Stimulated activated CD4-positive, alpha-beta T cell treated with anti-CD3 and anti-CD28 coated beads, Interleukin-15, amount 100 ng/mL, for 1 hour (primary cell): ENCODE data around the gene SAMD4A.

Source experiments
- DNase-seq, 2 donors: peaks; one replicate each; pipeline ENCODE4 v3.0.0-alpha.2; 2020; ENCODE audit warnings: low read depth in 1 of 2, low spot score in 1 of 2

SAMD4A gene

DNA sequence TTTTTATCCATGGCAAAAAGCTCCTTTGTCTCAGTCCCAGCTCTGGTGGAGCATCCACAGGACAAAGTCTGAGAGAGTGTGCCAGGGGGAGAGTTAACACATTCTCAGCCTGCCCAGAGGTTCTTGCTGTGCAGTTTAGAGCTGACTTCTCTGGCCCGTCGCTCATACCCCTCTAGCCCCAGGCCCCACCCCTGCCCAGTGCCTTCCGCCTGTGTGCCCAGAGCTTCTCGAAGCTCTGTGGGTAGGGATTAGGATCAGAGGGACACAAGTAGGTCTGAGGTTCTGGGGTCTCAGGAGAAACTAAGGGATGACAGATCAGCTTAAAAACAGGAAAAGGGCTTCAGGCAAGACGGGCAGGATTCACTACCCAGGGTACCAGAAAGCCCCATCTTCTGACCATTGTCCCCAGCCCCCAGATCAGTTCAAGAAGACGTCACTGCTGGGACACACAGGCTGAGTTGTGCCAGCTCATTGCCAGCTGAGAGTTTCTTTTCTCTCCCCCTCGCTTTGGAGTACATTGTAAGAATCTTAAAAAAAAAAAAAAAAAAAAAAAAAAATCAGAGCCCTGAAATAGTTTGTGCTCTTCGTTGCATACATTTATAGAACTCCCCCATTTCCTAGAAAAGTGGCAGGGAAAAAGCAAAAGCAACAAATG is 208.7 kb downstream of the SAMD4A start:
- no peak for DNase-seq

DNA sequence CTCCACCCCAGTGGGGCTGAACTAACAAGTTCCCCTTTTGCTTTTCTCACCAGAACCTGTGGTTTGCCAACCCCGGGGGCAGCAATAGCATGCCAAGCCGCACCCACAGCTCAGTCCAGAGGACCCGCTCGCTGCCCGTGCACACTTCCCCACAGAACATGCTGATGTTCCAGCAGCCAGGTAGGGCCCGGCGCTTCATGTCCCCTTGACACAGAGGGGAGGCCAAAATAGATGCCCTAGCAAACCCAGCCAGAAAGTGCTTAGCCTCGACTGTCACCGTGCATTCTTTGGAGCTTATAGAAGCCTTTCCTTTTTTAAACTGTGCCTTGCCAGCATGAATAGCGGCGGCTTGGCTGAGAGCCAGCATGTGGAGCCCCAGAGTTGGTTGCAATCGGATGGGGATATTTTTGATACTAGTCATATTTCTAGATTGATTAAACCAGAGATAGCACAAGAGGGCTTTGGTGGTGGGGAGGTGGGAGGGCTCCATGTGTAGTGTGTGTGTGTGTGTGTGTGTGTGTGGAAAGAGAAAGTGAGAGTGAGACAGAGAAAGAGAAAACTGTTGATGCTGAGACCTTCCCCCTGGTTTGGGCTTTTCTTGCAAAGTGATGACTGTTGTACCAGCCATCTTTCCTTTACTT is 209.6 kb downstream of the SAMD4A start:
- peak in 1 of 2 donors; percentile 65 for DNase-seq

DNA sequence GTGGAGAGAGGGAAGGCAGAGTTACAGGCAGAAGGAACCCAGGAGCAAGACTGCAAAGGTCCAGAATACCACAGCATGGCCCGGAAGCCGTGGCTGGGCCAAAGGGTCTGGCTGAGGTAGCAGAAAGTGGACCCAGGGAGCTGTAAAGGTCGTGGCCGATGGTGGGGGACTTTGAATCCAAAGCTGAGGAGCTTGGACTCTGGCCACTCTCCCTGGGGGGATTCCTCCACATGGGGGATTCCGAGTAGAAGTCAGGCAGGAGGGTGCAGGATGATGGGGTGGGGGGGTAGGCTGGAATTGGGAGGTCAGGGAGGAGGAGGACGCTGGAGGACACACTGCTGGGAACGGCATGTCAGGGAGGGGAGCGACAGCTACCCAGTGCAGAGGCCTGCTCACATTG is 210.5 kb downstream of the SAMD4A start:
- DNase-seq = no peak

DNA sequence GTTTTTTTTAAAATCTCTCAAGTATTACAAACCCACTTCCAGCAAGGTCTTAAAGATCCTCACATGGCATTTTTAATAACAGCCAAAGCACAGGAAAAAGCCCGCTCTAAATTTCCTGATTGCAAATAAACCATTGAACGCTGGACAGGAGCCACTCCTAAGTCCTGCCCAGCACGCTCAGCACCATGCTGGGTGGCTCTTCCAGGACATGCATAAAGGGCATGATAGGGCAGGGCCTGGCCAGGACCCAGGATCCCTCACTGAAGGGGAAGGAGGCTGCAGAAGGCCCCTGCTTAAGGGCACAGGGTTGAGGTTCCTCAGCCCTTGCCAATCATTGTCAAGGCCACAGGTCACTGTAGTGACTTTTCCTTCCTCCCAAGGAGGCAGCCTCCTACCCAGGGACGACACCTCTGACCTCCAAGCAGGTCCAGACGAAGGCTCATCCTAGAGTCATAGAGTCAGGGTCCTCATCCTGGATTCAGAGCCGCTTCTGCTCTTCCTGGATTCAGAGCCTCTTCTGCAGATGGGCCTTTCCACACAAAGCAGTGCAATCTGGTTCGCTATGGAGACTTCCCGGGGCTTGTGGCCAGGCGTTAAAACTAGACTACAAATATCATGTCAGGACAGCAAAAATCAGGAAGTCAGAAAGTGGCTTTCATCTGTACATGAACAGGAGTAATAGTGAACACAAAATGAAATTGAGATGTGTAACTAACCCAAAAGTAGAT is 211.9 kb downstream of the SAMD4A start:
- no peak for DNase-seq

DNA sequence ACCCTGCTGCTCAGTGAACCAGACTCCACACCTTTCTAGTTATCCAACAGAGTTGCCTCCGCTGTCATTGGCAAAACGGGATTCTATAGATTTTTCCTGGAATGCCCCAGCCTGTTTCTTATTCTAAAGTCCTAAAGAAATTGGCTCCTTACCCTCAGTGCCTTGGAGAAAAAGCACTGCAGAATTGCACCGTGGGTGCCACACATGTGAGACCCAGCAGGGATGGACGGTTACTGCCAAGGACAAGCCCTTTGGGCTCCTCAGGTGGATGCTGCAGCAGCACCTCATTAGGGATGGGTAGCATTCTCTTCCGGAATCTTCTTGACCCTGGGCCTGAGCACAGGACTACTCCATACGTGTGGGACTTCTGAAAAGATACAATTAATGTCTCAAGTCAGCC is 214.2 kb downstream of the SAMD4A start:
- DNase-seq = no peak

DNA sequence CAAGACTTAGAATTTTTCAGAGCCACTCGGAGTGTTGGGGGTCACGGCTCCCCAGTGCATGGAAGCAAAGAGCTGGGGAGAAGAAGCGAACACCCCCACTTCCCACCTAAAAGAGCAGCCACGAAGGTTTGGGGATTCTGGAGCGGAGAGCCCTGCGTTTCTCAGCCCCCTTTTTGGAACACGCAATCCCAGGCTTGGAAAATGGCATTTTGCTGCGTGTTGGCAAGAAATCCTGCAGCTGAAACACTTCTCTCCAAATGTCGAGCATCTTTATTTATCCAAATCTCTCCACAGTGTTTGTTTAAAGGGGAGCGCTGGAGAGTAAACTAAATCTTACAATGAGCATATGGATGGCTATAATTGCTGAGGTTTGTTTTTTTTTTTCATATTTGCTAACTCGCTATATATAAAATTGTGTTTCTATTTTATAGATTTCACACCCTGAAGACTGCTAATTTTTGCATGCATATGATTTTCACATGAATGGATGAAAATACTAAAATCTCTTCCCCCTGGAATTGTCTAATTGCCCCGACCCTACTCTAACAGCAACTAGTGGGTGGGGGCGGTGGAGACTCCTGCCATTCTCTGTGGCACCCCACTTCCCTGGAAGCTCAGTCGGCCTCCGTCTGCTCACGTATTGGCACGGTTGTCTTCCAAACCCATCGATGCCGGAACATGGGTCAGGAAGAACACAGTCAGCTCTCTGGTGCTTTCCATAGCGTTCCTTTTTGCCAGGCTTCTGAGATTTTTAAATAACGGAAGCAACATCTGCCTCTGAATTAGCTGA is 215.2 kb downstream of the SAMD4A start:
- DNase-seq = no peak

DNA sequence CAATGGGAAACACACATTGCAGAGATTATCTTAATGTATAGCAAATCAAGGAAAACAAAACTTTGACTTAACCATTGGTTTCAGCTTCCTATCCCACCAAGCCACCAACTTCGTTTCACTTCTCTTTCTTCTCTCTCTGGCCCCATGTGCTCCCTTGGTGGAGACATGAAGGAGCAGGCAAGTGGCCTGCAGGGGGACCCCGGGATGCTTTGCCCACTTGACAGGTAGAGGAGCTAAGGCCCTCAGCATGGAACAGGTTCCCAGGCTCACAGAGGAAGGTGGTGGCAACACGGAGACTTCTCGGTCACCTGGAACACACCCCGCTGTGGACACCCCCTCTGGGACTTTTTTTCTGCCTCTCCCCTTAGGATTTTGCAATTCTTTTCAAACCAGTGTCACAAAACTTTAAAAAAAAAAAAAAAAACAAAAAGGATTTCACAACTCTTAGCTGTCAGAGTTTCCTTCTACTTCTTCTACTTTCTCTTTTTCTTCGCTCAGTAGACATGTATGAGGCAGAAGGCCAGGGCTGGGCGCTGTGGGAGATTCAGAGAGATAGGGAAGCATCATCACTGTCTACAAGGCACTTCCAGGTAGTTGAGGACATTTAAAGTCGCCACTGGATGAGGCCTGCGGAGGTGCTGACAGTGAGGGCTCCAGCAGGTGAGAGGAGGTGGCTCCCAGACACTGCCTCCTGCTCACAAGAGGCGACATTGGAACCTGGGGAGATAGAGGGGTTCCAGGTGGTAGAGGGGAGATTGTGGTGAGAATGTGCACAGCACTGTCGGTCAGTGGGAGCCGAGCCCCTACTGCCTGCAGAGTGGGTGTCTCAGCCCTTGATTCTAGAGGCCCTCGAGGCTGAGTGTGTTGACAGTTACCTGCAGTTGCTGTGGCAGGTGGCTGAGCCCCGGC is 216.1 kb downstream of the SAMD4A start:
- DNase-seq = no peak

DNA sequence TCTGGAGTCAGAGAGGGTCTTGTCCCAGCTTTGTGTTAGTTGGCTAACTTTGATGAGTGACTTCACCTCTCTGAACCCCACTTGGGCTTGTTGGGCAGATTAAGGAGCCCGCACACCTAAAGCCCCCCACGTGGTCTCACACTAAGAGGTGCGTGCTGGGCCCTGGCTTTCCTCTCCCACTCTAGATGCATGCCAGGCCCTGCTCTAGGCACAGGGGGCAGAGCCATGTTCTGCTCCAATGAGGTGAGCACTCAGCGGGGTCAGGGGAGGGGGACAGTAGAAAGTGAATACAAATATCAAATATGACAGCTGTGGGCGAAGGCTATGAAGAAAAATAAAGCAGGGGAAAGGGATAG is 216.7 kb downstream of the SAMD4A start:
- no peak for DNase-seq

DNA sequence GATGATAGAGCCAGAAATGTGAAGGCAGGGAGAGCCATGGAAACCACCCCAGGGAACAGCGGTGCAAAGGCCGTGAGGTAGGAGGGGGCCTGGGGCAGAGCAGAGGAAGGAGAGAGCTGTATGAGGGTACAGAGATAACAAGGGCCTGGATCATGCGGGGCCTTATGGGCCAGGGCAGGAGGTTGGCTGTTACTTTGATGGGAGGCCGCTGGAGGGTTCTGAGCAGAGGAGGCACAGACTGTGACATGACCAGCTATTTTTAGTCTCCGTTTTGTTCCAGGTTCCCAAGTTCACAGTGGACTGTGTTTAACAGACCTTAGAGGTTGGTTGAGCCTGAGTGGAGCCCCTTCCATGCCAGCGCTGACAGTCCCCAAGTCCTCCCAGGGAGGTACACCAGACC is 217.1 kb downstream of the SAMD4A start:
- no peak for DNase-seq

DNA sequence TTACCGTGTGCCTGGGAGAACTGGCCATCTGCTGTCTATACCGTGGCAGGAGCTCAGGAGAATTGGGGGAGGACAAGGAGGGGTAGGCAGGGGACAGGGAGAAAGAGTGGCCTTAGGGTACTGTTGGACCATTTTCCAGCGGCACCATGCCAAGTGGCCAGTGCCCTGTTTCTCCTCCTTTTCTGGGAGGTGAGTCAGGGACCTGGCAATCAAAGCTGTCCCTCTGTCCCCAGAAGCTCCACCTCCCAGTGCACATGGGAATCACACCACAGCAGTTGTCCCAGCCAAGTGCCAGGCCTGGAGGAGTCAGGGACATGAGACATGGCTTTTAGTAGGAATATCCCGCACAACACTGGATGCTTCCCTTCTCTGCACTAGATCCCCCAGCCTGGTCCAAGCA is 217.7 kb downstream of the SAMD4A start:
- no peak for DNase-seq

DNA sequence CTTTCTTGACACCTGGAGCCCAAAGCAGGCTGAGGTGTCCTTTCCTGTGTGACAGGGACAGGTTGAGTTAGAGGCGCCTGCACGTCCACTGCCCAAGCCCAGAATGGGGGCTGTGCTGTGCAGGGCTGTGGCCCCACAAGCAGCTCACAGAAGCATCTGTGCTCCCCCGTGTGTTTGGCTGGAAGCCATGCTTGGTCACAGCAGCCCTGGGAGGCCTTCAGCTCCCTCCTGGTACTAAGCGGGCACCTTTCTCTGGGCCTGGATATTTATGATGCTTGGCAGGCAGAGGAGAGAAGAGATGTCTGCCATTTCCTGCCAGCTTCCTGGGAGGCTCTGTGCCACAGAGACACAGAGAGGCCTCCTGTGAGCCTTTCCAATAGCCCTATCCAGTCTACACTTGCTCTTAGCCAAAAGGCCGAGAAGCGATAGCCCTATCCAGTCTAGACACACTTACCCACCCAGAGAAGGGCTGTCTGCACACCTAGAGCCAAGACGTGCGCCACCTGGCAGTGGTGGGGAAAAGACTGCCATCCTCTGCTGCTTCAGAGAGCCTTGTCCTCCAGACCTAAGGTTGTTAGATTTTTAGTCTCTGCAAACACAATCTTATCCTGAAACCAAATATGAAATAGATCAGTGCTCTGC is 218.3 kb downstream of the SAMD4A start:
- DNase-seq = no peak

DNA sequence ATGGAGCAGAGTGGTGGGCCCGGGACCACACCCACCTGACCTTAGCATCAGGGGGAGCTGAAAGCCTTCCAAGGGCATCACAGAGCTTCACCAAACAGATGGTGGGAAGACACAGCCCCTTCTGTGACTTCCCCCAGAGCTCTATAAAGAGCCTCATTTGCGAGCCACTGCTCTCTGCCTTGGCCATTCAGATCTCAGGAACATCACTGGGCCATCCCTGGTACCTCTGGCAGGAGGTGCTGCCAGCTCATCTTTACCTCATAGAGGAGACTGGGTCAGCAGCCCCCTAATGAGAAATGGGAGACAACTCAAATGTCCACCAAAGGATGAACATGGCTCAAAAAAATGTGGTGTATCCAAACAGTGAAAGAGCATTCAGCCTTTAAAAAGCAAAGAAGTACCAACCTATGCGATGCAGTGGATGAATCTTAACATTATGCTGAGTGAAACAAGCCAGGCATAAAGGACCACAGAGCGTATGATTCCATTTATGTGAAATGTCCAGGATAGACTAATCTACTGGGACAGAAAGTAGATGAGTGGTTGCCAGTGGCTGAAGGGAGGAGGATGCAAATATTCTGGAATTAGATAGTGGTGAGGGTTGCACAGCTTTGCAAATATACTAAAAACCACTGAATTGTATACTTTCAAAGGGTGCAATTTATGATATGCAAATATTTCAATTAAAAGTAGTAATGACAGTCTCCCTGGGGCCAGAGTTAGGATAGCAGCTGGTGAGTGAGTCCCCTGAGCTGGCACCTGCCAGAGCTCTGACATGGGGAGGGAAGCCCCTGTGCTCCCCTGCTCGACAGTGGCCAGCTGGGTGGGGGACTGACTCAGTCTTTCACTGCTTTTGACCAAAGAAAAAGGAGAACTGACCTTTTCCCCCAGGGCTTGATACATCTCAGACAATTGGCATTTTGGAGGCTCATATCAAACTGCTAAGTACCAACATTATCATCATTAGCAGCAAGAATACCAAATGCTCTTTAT is 219.1 kb downstream of the SAMD4A start:
- DNase-seq = no peak

DNA sequence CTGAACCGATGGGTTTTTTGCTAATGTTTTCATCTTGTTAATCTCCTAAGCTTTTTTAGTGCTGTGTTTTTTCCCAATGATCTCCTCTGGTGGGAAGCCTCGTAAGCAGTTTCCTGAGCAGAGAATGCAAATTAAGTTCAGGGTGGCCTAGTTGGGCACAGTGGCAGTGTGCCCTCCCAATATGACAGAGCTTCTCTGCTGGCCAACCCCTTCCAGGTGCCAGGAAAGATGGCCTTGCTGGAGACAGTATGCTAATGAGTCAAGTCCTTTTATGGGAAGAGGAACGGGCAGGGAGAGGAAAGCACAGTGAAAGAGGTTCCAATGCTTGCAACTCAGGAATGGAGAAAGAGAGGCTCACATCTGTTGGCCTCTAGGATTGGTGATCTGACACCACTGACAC is 219.9 kb downstream of the SAMD4A start:
- no peak for DNase-seq

DNA sequence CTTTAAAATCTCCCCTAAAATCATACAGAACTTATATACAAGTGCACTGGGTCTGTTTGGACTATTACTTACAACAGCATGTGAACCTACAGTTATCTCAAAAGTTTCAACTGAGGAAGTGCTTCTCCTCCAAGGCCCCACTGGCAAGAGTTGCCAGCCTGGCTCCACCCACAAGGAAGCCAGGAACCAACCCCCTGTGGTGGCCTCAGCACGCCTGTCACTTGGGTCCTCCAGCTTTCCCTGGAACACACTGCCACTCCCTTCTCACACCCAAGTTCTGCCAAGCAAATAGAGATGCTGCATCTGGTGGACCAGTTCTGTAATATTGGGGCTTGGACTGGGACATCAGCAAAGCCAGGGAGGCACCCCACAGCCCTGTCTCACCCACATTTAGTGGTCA is 220.3 kb downstream of the SAMD4A start:
- DNase-seq = no peak

DNA sequence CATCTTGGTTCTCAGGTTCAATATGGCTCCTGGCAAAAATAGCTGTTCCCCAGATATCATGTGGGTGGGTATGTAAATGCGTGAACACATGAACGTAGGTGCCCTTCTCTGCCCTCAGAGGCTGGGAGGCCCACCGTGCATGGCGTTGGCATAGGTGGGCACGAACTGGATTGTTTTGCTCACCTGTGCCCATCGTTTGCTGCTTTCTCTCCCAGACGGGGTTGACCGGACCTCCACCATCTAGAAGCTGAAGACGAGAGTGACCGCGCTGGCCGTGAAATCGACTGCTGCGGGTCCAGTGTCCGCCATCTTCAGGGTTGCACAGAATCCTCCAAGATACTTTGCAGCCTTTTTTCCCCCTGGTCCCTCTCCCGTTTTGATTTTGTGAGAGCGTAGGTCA is 221.8 kb downstream of the SAMD4A start:
- DNase-seq = no peak

DNA sequence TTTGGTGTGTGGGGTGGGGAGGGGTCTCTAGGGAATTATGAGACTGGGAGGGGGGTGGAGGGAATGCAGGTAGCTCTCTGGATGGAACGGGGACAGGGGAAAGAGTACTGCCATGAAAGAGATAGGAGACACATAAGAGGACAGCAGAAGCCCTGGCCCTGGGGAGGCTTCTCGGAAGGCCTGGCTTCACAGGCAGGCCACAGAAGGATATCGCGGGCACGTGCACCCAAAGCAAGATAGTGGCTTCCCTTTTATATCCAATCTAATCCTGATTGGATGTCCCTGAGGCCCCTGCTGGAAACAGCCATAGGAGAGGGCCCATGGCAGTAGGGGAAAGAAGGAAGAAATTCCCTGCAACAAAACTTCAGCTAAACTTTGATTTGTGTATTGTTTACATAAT is 222.2 kb downstream of the SAMD4A start:
- DNase-seq = no peak

DNA sequence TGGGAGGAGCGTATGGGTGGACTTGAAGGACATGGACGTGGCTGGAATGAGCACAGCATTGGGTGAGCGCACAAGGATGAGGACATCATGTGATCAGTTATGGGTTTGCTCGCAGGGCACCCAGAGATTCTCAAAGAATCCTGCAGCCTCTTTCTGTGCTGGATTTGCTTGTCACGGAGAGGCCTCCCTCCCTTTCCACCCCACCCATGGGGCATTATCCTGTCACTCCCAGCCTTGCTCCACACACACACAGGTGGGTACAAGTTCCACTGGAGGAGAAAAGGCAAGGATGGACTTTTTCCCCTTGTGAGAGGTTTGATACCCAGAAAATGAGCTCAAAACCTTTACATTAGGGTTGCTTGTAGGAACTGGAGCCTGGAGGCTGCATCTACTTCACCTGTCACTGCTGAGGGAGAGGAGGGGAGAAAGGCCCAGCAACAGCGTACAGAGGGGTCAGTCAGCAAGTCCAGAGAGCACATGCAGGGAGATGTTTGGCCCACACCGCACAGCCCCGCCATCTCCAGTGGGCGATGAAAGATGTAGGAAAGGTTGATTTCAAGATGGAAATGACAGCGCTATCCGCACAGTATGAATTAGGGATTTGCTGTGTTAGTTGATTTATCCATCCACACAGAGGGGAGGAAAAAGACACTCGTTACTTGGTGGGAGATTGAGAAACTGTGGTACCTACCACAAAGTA is 223.0 kb downstream of the SAMD4A start:
- DNase-seq = no peak

DNA sequence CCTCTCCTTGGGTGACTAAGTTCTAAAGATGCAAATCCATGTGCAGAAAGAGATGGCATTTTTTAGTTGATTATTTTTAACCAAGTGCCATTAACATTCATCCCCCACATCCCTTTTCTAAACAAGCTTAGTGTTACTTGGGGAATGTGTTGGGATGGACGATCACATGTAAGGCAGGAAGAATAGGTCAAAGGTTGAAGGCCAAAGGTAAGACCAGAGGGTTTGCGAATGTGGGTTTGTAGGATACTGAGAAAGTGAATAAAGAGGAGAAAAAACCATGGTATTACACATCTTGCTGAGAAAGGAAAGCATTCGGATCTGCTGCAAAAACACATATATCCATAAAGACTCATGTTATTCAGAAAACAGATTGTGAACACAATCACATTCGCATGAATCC is 224.1 kb downstream of the SAMD4A start:
- no peak for DNase-seq

DNA sequence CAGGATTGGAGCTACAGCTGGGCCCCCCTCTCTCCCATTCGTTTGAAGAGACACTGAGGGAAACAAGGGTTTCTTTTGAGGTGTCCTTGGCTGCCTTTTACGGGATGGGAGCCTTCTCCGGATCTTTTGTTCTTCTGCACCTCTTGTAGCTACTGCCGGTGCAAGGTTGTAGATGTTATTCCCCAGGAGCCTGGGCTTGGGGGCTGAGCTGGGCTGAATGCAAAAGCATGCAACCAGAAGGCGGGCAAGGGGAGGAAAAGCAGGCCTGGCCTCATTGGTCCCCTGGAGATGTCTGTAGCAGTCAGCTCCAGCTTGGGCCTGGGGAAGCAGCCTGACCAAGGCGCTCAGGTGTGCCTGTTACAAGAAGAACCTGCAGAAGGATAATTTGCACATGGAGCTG is 225.4 kb downstream of the SAMD4A start:
- DNase-seq = no peak
